ENCODE results near the gene KCNJ16.

Gene KCNJ16

GRCh38 chr17:70073310-70073709 lies 1.7 kb upstream of the KCNJ16 start:
- TF ChIP-seq, protein P1, sequence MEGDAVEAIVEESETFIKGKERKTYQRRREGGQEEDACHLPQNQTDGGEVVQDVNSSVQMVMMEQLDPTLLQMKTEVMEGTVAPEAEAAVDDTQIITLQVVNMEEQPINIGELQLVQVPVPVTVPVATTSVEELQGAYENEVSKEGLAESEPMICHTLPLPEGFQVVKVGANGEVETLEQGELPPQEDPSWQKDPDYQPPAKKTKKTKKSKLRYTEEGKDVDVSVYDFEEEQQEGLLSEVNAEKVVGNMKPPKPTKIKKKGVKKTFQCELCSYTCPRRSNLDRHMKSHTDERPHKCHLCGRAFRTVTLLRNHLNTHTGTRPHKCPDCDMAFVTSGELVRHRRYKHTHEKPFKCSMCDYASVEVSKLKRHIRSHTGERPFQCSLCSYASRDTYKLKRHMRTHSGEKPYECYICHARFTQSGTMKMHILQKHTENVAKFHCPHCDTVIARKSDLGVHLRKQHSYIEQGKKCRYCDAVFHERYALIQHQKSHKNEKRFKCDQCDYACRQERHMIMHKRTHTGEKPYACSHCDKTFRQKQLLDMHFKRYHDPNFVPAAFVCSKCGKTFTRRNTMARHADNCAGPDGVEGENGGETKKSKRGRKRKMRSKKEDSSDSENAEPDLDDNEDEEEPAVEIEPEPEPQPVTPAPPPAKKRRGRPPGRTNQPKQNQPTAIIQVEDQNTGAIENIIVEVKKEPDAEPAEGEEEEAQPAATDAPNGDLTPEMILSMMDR (IDR thresholded peaks at IDR 0.05; ENCODE audit: borderline replicate concordance, control extremely low read depth, extremely low read depth, insufficient read depth, missing control alignments), result no peak
- no peak for DNase-seq (ENCODE audit: low spot score)
- in situ Hi-C loops (cut with MboI; ENCODE audit: low sequenced_read_pairs, unreplicated experiment), result no loop called here

- TF ChIP-seq, protein P1 (IDR thresholded peaks at IDR 0.05; ENCODE audit: borderline replicate concordance, control extremely low read depth, extremely low read depth, insufficient read depth, missing control alignments), result no peak
- in situ Hi-C loops (cut with MboI; ENCODE audit: low sequenced_read_pairs, unreplicated experiment), result no loop called here
These were observed 1.2 kb upstream of the KCNJ16 start for GRCh38 chr17:70073799-70074198.

DNA sequence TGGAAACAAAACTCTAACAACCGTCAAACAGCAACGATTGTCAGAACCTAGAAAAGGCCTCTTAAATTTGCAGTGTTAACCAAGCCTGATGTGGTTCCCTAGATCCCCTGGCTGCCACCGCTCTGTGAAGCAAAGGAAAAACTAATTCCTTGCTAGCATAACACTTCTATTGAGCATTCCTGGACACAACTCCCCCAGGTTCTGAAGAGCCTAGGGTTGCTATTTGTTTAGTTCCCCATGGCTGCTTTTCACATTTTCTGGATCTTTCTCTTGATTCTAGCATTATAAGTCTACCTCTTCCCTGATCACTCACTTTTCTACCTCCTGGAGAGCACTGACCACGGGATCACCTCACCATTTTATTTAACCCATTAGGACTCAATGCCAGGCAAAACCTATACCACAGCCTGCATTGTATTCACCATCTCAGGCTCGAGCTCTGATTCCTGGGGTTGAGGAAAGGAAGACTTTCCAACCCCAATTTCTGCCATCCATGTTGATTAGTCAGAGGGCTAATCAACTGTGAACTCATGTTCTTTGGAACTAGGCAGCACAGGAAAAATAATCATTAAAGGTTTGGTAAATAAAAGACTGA lies 692 bp upstream of the KCNJ16 start:
- no peak for DNase-seq (ENCODE audit: low spot score)
- in situ Hi-C loops (cut with MboI; ENCODE audit: low sequenced_read_pairs, unreplicated experiment), result no loop called here
- TF ChIP-seq, protein P1 (IDR thresholded peaks at IDR 0.05; ENCODE audit: borderline replicate concordance, control extremely low read depth, extremely low read depth, insufficient read depth, missing control alignments), result no peak

More at GRCh38 chr17:70073799-70074198, 1.2 kb upstream of the KCNJ16 start:
- DNase-seq (ENCODE audit: low spot score), result no peak

DNA sequence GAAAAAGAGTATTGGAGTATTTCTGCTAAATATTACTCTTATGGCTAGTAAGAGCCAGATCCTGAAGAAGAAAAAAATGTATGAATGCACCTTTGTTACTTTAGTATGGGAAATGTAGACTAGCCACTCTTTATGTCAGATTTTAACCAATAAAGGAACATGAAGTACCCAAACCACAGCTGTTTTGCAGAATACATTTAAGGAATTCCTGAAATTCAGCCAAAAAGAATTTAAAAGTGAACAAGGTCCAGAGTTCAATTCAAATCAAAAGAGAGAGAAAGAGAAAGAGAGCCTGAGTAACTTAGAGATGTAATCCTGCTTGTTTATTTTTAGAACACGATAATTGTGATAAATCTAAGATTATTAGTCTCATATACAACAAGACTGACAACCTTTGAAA lies 1.2 kb downstream of the KCNJ16 start:
- DNase-seq (ENCODE audit: low spot score), result no peak
- in situ Hi-C loops (cut with MboI; ENCODE audit: low sequenced_read_pairs, unreplicated experiment), result no loop called here

DNA sequence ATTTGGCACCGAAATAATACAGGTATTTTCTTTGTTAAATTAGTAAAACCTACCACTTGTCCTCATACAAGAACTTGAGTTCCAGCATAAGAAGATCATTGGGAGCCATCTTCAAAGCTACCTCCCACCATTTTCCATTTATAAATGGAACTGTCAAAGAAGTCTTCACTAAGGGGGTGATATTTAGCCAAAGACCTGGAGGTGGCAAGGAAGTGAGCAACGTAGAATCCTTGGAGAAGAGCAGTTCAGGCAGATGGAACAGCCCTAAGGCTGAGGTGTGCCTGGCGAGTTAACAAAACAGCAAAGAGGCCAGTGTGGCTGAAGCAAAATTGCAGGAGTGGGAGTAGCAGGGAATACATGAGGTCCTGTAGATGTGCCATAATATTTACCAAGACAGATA lies 1.8 kb downstream of the KCNJ16 start:
- in situ Hi-C loops (cut with MboI; ENCODE audit: low sequenced_read_pairs, unreplicated experiment), result no loop called here
- no peak for DNase-seq (ENCODE audit: low spot score)
- TF ChIP-seq, protein P1 (IDR thresholded peaks at IDR 0.05; ENCODE audit: borderline replicate concordance, control extremely low read depth, extremely low read depth, insufficient read depth, missing control alignments), result no peak

More for the DNA sequence above, 1.2 kb downstream of the KCNJ16 start:
- TF ChIP-seq, protein P1 (IDR thresholded peaks at IDR 0.05; ENCODE audit: borderline replicate concordance, control extremely low read depth, extremely low read depth, insufficient read depth, missing control alignments), result no peak

DNA sequence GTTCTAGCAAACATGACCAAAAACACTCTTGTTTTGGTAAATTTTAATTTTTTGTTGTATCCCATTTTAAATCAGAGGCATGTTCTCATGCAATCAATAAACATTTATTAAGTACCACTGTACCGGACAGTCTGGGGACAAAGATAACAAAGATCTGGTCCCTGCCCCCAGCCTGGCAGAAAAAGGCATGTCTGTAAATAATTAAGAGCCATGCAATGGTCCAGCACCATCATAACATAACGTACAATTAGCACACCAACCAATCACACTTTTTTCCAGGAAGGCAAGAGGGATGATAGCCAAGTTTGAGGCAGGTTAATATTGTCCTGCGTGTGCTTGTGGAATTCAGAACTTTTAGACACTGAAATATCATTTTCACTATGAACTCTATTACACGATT lies 3.5 kb downstream of the KCNJ16 start:
- in situ Hi-C loops (cut with MboI; ENCODE audit: low sequenced_read_pairs, unreplicated experiment), result no loop called here

More for the DNA sequence above, 3.5 kb downstream of the KCNJ16 start:
- DNase-seq (ENCODE audit: low spot score), result no peak
- TF ChIP-seq, protein P1 (IDR thresholded peaks at IDR 0.05; ENCODE audit: borderline replicate concordance, control extremely low read depth, extremely low read depth, insufficient read depth, missing control alignments), result no peak
